HG03442 (cell line): ENCODE data around the gene PSMC3.

Experiments used
- ATAC-seq: cut with Tn5 transposase; IDR thresholded peaks from one replicate; pipeline ENCODE4 v1.9.1; 2021; ENCODE audit warnings: mild to moderate bottlenecking, moderate library complexity; ENCODE audit not compliant: unreplicated experiment

PSMC3 gene

DNA sequence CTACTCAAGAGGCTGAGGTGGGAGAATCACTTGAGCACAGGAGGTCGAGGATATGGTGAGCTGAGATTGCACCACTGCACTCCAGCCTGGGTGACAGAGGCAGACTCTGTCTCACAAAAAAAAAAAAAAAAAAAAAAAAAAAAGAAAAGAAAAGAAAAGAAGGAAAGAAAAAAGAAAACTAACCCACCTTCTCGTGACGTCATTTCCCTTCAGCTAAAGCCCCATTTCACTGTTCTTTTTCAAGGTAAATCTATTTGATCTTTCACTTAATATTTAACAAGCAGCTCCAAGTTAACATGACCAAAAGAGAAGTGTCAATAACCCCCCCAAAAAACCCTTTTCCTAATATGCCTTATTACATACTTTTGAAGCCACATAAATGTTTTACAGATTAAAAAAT, 17.6 kb upstream of the PSMC3 start:
- ATAC-seq: no peak

DNA sequence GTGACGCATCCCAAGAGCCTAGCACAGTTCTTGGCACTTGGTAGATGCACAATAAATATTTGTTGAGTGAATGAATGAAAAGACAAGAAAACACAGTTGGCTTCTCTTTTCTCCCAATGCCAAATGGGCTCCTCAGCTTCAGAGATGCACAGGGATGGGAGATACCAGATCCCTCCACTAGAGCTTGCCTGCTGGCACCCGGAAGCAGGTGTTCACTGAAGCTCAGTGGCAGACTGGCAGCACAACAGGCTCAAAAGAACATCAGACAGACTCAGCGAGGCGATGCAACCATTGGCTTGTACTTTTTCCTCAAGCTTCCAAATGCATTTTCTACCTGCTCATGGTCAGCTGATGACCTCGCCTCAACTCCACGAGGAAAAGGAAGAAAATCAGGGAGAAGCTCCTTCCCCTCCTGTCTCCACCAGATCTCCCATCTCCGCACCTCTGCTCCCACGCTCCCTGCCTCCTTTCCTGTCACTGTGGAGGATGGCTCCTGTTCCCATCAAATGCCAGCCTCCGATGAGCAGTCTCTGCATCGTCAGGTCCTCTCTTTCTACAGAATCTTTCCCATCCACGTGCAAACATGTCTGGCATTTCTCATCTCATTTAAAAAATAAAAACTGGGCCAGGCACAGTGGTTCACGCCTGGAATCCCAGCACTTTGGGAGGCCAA, 16.9 kb upstream of the PSMC3 start:
- ATAC-seq: no peak

- ATAC-seq: no peak
These were observed 16.3 kb upstream of the PSMC3 start for GRCh38 chr11:47442514-47442913.

DNA sequence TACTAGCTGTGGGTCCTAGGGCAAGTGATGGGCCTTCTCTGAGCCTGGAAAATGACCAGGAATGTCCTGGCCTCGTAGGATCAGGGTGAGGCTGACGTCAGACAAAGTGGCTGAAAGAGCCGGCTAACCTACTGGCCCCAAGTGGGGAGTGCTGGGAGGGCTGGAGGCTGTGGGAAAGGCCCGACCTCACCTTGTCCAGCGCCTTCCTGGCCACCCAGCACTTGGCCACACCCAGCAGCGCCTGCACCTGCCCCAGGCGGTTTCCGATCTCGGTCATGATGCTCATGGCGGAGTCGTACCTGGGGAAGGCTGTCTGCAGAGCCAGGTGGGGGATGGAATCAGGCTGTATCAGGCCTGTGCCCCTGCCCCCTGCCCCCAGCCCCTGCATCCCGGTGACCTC, 15.2 kb upstream of the PSMC3 start:
- no peak for ATAC-seq

DNA sequence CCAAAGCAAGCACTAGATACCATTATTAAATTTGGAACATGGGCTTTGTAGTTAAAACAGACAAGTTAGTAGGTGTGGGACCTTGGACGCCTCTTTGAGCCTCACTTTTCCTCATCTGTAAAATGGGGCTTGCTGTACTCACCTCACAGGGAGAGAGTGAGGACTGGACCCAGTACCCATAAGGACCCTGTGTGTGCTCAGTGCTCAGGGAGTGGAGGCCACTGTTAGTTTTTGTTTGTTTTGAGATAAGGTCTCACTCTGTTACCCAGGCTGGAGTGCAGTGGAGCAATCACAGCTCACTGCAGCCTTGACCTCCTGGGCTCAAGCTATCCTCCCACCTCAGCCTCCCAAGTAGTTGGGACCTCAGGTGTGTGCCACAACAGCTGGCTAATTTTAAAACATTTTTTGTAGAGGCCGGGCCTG, 13.8 kb upstream of the PSMC3 start:
- no peak for ATAC-seq

GRCh38 chr11:47438721-47439120, 12.5 kb upstream of the PSMC3 start:
- no peak for ATAC-seq

- ATAC-seq: no peak
These were observed 11.6 kb upstream of the PSMC3 start for GRCh38 chr11:47437746-47438418.

GRCh38 chr11:47437218-47437745, 11.0 kb upstream of the PSMC3 start:
- ATAC-seq: no peak

DNA sequence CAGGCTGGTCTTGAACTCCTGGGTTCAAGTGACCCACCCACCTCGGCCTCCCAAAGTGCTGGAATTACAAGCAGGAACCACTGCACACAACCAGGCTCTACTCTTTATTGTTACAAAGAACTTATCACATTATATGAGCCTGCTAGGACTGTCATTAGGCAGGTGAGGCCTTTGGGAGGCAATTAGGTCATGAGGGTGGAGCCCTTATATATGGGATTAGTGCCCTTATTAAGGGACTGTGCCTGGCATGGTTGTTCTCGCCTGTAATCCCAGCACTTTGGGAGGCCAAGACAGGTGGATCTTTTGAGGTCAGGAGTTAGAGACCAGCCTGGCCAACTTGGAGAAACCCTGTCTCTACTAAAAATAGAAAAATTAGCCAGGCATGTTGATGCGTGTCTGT, 10.5 kb upstream of the PSMC3 start:
- ATAC-seq: no peak

DNA sequence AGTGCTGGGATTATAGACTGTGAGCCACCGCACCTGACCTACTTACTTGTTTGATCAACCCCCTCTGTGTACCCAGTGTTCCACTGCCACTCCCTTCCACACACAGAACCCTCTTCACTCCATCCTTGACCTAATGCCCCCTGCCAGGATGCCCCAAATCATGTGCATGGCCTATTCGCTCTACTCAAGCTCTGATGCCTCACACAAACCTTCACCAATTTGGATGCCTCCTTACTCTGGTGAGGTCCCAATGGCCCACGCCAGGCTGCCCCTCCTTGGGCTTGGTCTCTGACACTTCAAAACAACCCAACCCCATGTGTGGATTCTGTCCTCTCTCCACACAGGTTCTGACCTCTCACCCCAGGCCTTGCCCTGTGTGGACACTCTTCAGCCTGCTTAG, 9.4 kb upstream of the PSMC3 start:
- ATAC-seq: no peak

- ATAC-seq: no peak
These were observed 8.0 kb upstream of the PSMC3 start for GRCh38 chr11:47434011-47434786.

DNA sequence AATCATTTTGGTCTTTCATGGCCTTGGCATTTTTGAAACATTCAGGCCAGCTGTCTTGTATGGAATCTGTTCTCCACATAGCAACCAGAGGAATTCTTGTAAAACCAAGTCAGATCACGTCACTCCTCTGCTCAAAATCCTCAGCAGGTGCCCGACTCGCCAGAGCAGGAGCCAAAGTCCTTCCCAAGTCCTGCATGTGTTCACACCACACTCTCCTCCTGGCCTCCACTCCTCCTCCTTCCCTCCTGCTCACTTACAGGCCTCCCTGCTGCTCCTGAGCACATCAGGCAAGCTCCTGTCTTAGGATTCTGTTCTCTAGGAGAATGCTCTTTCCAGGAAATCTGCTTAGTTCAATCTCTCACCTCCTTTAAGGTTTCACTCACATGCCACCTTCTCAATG, 6.9 kb upstream of the PSMC3 start:
- ATAC-seq: no peak

DNA sequence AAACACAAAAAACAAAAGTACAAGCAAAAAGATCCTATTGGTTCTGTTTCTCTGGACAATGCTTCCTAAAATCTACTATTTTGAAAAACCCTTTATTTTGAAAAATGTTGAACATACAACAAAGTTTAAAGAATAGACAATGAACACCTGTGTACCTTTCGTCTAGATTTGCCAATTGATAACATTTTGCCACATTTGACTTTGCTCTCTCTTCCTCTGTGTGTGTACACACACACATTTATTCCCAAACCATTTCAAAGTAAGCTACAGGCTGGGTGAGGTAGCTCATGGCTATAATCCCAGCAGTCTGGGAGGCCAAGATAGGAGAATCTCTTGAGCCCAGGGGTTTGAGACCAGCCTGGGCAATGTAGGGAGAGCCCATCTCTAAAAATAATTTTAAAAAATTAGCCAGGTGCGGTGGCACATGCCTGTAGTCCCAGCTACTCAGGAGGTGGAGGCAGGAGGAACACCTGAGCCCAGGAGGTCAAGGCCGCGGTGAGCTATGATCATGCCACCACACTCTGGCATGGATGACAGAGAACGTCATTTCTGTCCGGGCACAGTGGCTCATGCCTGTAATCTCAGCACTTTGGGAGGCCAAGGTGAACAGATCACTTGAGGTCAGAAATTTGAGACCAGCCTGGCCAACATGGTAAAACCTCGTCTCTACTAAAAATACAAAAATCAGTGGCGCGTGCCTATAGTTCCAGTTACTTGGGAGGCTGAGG, 5.3 kb upstream of the PSMC3 start:
- ATAC-seq: no peak

DNA sequence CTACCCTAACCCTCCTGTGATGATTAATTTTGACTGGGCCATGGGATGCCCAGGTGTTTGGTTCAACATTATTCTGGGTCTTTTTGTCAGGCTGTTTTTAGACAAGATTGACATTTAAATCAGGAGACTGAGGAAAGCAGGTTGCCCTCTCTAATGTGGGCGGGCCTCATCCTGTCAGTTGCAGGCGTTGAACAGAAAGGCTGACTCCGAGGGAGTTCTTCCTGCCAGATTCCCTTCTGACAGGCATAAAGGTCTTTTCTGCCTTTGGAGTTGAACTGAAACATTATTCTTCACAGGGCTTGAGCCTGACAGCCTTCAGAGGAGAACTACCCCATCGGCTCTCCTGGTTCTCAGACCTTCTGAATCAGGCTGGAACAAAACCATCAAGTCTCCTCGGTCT, 4.3 kb upstream of the PSMC3 start:
- ATAC-seq: no peak

DNA sequence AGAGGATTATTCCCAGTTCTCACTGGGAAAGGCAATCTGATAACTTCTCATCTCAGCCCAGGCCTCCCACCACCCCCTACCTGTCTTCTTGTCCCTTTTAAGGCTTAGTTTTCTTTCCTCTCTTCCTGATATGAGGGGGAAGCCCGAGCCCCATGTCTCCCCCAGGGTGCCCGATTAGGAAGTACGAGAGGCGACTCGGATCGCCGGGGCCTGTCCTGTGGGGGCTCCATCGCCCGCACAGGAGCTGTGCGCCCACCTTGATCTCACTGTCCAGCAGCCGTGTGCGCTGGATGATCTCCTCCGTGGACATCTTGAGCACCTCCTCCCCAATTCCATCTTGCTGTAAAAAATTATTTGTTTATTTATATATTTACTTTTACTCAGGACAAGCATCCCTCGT, 628 bp downstream of the PSMC3 start:
- no peak for ATAC-seq

GRCh38 chr11:47418454-47419259, 7.6 kb downstream of the PSMC3 start:
- ATAC-seq: no peak

- no peak for ATAC-seq
These were observed 8.5 kb downstream of the PSMC3 start for GRCh38 chr11:47417712-47418111.

GRCh38 chr11:47415949-47416472, 10.2 kb downstream of the PSMC3 start:
- no peak for ATAC-seq

DNA sequence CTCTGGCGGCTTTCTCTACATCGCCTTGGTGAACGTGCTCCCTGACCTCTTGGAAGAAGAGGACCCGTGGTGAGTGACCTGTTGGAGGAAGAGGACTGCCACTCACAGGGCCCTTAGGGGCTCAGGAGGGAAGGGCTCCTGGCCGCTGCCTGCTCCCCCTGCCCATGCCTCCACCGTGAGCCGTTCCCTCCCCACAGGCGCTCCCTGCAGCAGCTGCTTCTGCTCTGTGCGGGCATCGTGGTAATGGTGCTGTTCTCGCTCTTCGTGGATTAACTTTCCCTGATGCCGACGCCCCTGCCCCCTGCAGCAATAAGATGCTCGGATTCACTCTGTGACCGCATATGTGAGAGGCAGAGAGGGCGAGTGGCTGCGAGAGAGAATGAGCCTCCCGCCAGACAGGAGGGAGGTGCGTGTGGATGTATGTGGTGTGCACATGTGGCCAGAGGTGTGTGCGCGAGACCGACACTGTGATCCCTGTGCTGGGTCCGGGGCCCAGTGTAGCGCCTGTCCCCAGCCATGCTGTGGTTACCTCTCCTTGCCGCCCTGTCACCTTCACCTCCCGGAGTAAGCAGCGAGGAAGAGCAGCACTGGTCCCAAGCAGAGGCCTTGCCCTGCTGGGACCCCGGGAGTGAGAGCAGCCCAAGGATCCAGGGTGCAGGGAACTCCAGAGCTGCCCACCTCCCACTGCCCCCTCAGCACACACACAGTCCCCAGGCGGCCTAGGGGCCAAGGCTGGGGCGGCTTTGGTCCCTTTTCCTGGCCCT, 11.0 kb downstream of the PSMC3 start:
- no peak for ATAC-seq
